ENCODE measurements around the gene SUGP2. TPM values are rescaled to one million over a fixed set of nuclear protein-coding genes. Genes with fewer than 3 reads are reported as not detected.

Gene SUGP2
- total and polyA plus RNA-seq, 2 of the 13 experiments (the other 11 are each of a cell fraction or from before 2014, with no cell fraction given), result 40.6 to 57.7 TPM

GRCh38 chr19:18975869-18976268, 57.4 kb downstream of the SUGP2 start:
- no TSS peak for BruUV-seq (replicated peaks)
- CTCF ChIA-PET (ENCODE audit: low intra/inter-chr PET ratio, low total read pairs), result no interaction called here
- Histone ChIP-seq H3K27ac (ENCODE audit: extremely low read length, insufficient read depth, low read length) (no peak overlapping the region), H2AFZ (ENCODE audit: low read length) (no peak overlapping the region), H3K4me1 (ENCODE audit: insufficient read depth, low read length) (peaks cover 51% of the 10 kb centered on the region), H4K20me1 (ENCODE audit: insufficient read depth, low read length) (no peaks in the 10 kb centered on the region), H3K27me3 (ENCODE audit: control insufficient read depth in 1 of 2, insufficient read depth in 2 of 2, low read length in 2 of 2) (0 out of 5 replicates have a peak, but pooled peaks cover 0 to 4% of the 10 kb centered on the region in 2 experiments), H3K9me3 (ENCODE audit: low read length) (no peaks in the 10 kb centered on the region), H3K79me2 (ENCODE audit: insufficient read depth, low read length) (no peaks in the 10 kb centered on the region), H3K36me3 (replicated peaks in 1 of 2; ENCODE audit: control insufficient read depth in 1 of 2, insufficient read depth in 2 of 2, low read length in 2 of 2) (no peaks in the 10 kb centered on the region), H3K4me2 (ENCODE audit: low read depth, low read length) (no peak overlapping the region), H3K9ac (ENCODE audit: insufficient read depth, low read depth, low read length) (no peak overlapping the region), H3K4me3 (replicated peaks in 1 of 3; ENCODE audit: insufficient read depth in 1 of 3, low read depth in 2 of 3, low read length in 3 of 3) (no peak overlapping the region)
- intact Hi-C loops (cut with micrococcal nuclease; ENCODE audit: unreplicated experiment), result no loop called here
- in situ Hi-C loops (cut with HindIII; ENCODE audit: extremely low pct_ligation_motif_present, low pct_unique_long_range_greater_than_20kb), result no loop called here
- ATAC-seq, result no peak
- DNase-seq (ENCODE audit: low spot score), result no peak
- POLR2A ChIA-PET, result no interaction called here
- 70% methylated on average over 10 of the region's 10 CpGs for WGBS (ENCODE audit: low lambda C conversion rate)
- FAIRE-seq, result no peak
- TF ChIP-seq IRF1 (CRISPR knock-in tag; IDR thresholded peaks at IDR 0.05; ENCODE audit: low read depth) (no peak), EZH2 (conservative IDR thresholded peaks at IDR 0.05; ENCODE audit: low read depth, low read length) (no peak), PHF5A (CRISPR knock-in tag; IDR thresholded peaks at IDR 0.05; ENCODE audit: low read depth, unreplicated experiment) (no peak), THAP7 (CRISPR knock-in tag; IDR thresholded peaks at IDR 0.05) (no peak), ETS1 (CRISPR knock-in tag; IDR thresholded peaks at IDR 0.05) (no peak), ZNF441 (CRISPR knock-in tag; IDR thresholded peaks at IDR 0.05; ENCODE audit: borderline replicate concordance) (no peak), ZNF570 (CRISPR knock-in tag; IDR thresholded peaks at IDR 0.05; ENCODE audit: borderline replicate concordance) (no peak), SRSF1 (optimal IDR thresholded peaks at IDR 0.05; ENCODE audit: low read depth, low read length) (no peak), ZNF253 (CRISPR knock-in tag; IDR thresholded peaks at IDR 0.05; ENCODE audit: borderline replicate concordance) (no peak), FOXM1 (CRISPR knock-in tag; IDR thresholded peaks at IDR 0.05) (no peak)
